Loucy (cell line): ENCODE results near the gene APRT.

Source experiments
- H2AFZ ChIP-seq: fragments of 200-600 bp; sonication (generic); 2 replicates; pipeline ENCODE4 v1.6.0; 2016; ENCODE audit warnings: antibody characterized with exemption, mild to moderate bottlenecking, low read length, moderate library complexity
- H3F3A ChIP-seq: fragments of 200-600 bp; 2 replicates; pipeline ENCODE4 v1.6.0; 2016; ENCODE audit warnings: antibody characterized with exemption, low read depth, mild to moderate bottlenecking
- H3K27me3 ChIP-seq: fragments of 200-600 bp; sonication (generic); 2 replicates; pipeline ENCODE4 v1.6.1; 2014; ENCODE audit warnings: low read length, mild to moderate bottlenecking; ENCODE audit not compliant: insufficient read depth, poor library complexity, severe bottlenecking
- H3K36me3 ChIP-seq: fragments of 200-600 bp; sonication (generic); 2 replicates; pipeline ENCODE4 v1.6.1; 2016; ENCODE audit warnings: low read length; ENCODE audit not compliant: insufficient read depth
- H3K4me1 ChIP-seq: fragments of 200-600 bp; sonication (generic); 2 replicates; pipeline ENCODE4 v1.5.1; 2014; ENCODE audit warnings: low read length, mild to moderate bottlenecking; ENCODE audit not compliant: insufficient read depth, poor library complexity, severe bottlenecking
- H3K4me2 ChIP-seq: fragments of 200-600 bp; sonication (generic); 2 replicates; pipeline ENCODE4 v1.6.0; 2014; ENCODE audit warnings: antibody characterized with exemption, low read length, low read depth, mild to moderate bottlenecking; ENCODE audit not compliant: poor library complexity, severe bottlenecking
- H3K4me3 ChIP-seq: fragments of 200-600 bp; sonication (generic); 2 replicates; pipeline ENCODE4 v1.5.1; 2014; ENCODE audit warnings: low read length, mild to moderate bottlenecking, mixed read lengths; ENCODE audit not compliant: poor library complexity, severe bottlenecking
- H3K79me2 ChIP-seq: fragments of 200-600 bp; sonication (generic); 2 replicates; pipeline ENCODE4 v1.6.1; 2014; ENCODE audit warnings: low read length; ENCODE audit not compliant: insufficient read depth
- H3K9ac ChIP-seq: fragments of 200-600 bp; sonication (generic); 2 replicates; pipeline ENCODE4 v1.6.0; 2014; ENCODE audit warnings: mild to moderate bottlenecking, low read depth, low read length, moderate library complexity; ENCODE audit not compliant: poor library complexity, severe bottlenecking
- H3K9me2 ChIP-seq: fragments of 200-600 bp; sonication (generic); replicated peaks from 2 replicates; pipeline ENCODE4 v1.6.1; 2016; ENCODE audit warnings: low read depth, low read length, mixed read lengths
- H3K9me3 ChIP-seq: fragments of 200-600 bp; sonication (generic); 2 replicates; pipeline ENCODE4 v1.6.1; 2014; ENCODE audit warnings: mild to moderate bottlenecking, antibody characterized with exemption, low read length, low read depth; ENCODE audit not compliant: insufficient read depth
- H4K20me1 ChIP-seq: fragments of 200-600 bp; sonication (generic); 2 replicates; pipeline ENCODE4 v1.6.0; 2014; ENCODE audit warnings: antibody characterized with exemption, low read length, mild to moderate bottlenecking; ENCODE audit not compliant: insufficient read depth, poor library complexity, severe bottlenecking
- EZH2phosphoT487 ChIP-seq: fragments of 200-600 bp; IDR thresholded peaks from 2 replicates; pipeline ENCODE4 v1.6.1; 2018; ENCODE audit warnings: antibody characterized with exemption, mild to moderate bottlenecking, moderate library complexity, borderline replicate concordance
- TF ChIP-seq, protein P1 (sequence below): fragments of 200-600 bp; sonication (generic); conservative IDR thresholded peaks from 2 replicates; pipeline ENCODE4 v1.5.1; 2014; ENCODE audit warnings: mild to moderate bottlenecking, antibody characterized with exemption, low read length

Gene APRT

DNA sequence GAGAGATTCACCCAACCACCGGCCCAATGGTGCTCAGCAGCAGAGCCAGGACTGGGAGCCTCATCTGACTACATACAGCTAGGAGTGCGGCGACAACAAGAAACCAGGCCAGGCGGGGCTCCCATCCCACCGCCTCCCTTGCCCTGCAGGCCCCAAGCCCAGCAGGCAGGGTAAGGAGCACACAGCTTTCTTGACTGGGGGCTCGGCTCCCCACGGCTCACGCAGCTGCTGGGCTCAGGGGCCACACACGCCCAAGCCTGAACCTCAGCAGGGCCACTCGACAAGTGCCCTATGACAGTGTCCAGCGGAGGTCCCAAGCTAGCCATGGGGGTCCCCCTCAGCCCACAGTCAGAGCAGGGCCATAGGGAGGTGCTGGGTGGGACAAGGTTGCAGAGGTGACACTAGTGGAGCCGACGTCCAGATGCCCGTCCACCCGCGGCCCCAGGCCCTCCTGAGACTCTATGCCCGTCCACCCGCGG lies 40.4 kb downstream of the APRT start:
- no peaks in the 10 kb centered on the region for H3F3A ChIP-seq

DNA sequence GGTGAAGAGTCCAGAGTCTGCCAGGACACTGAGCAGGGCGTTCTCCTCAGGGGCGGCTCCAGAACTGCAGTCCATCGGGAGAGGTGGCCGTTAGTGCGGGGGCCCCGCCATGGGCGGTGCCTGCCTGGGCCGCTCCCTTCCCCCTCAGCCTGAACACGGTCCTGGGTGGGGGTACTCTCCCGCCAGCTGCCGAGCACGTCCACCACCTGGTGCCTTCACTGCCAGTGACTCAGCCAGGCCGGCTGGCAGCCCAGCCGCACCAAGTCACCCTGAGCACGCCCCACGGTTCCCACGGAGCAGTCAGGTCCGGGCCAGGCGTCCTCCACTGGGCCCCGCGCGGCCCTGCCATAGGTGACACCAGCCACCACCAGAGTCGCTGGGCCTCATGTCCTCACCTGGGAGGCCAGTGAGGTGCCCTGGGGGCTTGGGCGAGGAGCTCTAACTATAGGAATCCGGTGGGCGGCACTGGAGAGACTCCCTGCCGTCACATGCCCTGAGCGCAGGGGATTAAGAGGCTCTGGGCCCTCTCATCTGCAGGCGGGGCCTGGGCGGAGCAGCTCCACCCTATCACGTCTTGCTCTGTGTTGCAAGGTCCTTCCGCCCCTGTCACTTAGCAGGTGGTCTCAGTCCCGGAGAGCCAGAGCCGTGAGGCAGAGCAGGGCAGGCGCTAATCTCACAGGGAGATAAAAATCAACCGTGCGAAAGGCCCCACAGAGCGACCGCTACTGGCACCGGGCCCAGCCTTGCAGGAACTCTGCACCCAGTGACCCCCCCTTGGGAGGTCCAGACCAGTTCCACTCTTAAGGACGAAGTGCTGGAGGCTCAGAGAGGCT lies 41.1 kb downstream of the APRT start:
- Histone ChIP-seq H2AFZ (no peak overlapping the region), H3K4me2 (peak overlapping the region; percentile 50), H3K9me3 (no peaks in the 10 kb centered on the region), H4K20me1 (peaks cover 43% of the 10 kb centered on the region), H3K4me3 (no peak overlapping the region), H3K79me2 (peaks cover 91% of the 10 kb centered on the region), H3K9ac (no peak overlapping the region), H3K36me3 (no peaks in the 10 kb centered on the region), H3K9me2 (no peaks in the 10 kb centered on the region), H3F3A (no peaks in the 10 kb centered on the region), H3K27me3 (no peaks in the 10 kb centered on the region), H3K4me1 (peaks cover 3% of the 10 kb centered on the region)
- TF ChIP-seq, protein P1, sequence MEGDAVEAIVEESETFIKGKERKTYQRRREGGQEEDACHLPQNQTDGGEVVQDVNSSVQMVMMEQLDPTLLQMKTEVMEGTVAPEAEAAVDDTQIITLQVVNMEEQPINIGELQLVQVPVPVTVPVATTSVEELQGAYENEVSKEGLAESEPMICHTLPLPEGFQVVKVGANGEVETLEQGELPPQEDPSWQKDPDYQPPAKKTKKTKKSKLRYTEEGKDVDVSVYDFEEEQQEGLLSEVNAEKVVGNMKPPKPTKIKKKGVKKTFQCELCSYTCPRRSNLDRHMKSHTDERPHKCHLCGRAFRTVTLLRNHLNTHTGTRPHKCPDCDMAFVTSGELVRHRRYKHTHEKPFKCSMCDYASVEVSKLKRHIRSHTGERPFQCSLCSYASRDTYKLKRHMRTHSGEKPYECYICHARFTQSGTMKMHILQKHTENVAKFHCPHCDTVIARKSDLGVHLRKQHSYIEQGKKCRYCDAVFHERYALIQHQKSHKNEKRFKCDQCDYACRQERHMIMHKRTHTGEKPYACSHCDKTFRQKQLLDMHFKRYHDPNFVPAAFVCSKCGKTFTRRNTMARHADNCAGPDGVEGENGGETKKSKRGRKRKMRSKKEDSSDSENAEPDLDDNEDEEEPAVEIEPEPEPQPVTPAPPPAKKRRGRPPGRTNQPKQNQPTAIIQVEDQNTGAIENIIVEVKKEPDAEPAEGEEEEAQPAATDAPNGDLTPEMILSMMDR, result no peak
- no peak for TF ChIP-seq EZH2phosphoT487

More for the DNA sequence above, 40.4 kb downstream of the APRT start:
- Histone ChIP-seq H3K4me2 (peak overlapping the region; percentile 50), H3K4me3 (no peak overlapping the region), H3K27me3 (no peaks in the 10 kb centered on the region), H3K79me2 (peaks cover 89% of the 10 kb centered on the region), H2AFZ (no peak overlapping the region), H3K9me3 (no peaks in the 10 kb centered on the region), H3K4me1 (peaks cover 3% of the 10 kb centered on the region), H3K9ac (no peak overlapping the region), H3K36me3 (no peaks in the 10 kb centered on the region), H3K9me2 (no peaks in the 10 kb centered on the region), H4K20me1 (peaks cover 43% of the 10 kb centered on the region)
- TF ChIP-seq EZH2phosphoT487, result no peak
- TF ChIP-seq, protein P1, result no peak

DNA sequence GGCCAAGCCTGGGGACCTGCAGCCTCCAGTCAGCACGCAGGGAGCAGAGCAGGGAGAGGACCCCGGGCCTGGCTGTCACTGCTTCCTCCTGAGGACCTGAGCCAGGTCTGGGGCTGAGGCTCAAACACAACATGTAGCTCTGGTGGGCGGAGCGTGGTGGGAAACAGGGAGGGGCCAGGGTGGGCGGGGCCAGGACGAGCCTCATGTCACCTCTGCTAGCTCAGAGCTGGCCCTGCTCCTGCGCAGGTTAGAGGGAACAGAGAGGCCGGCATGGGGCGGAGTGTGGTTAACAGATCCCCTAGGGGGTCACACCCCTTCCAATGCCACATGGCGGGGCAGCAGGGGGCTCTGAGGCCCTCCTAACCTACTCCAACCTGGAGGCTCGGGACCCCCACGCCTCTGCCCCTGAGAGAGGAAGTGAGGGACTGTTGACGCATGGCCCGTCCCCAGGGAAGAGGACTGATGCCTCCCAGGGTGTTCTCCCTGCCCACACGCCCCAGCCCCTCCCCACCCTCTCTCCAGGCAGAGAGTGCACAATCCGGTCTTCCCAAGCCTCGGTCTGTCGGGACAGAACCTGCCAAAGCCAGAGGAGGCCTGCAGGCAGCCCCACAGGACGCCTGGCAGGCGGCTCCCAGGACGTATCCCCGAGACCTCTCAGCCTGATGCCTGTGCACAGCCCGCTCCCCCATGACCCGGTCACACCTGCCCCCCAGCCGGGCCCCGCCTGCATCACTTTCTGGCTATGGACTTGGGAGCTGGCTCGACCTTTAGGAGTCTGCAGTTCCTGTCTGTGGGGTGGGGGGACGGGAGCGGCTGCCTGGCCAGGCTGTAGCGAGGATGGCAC lies 41.9 kb downstream of the APRT start:
- no peaks in the 10 kb centered on the region for H3K9me2 ChIP-seq
- no peak overlapping the region for H3K4me3 ChIP-seq
- H3F3A ChIP-seq, result no peaks in the 10 kb centered on the region
- no peak overlapping the region for H3K4me2 ChIP-seq
- H3K36me3 ChIP-seq, result no peaks in the 10 kb centered on the region
- H3K4me1 ChIP-seq, result peaks cover 3% of the 10 kb centered on the region
- H2AFZ ChIP-seq, result no peak overlapping the region
- H3K9me3 ChIP-seq, result no peaks in the 10 kb centered on the region
- TF ChIP-seq, protein P1, result no peak
- TF ChIP-seq EZH2phosphoT487, result no peak
- H4K20me1 ChIP-seq, result peaks cover 46% of the 10 kb centered on the region
- no peak overlapping the region for H3K9ac ChIP-seq
- H3K27me3 ChIP-seq, result no peaks in the 10 kb centered on the region
- peaks cover 86% of the 10 kb centered on the region for H3K79me2 ChIP-seq
